ENCODE measurements around the gene HIVEP1.

GRCh38 chr6:12102350-12102749 is 90.2 kb downstream of the HIVEP1 start:
- TF ChIP-seq POLR2A (IDR thresholded peaks at IDR 0.05) = no peak
- no peak for TF ChIP-seq CTCF (IDR thresholded peaks at IDR 0.05)
